HL-60 (cell line): Measurements from ENCODE around the gene NHSL1.

Source experiments
- DNase-seq, 2 experiments: peaks; one replicate each; pipeline ENCODE4 v3.0.0-alpha.2; 2010 to 2020; ENCODE audit warnings: low read depth in 1 of 2, low spot score in 1 of 2
- H3K27ac ChIP-seq: fragments of 250-450 bp; sonication (Bioruptor Pico); replicated peaks from 2 replicates; pipeline ENCODE4 v1.5.1; 2020; ENCODE audit warnings: mild to moderate bottlenecking, moderate library complexity
- H3K27me3 ChIP-seq: fragments of 250-450 bp; sonication (Bioruptor Pico); 2 replicates; pipeline ENCODE4 v1.5.1; 2021; ENCODE audit warnings: mild to moderate bottlenecking, moderate library complexity; ENCODE audit not compliant: insufficient read depth, poor library complexity, severe bottlenecking
- H3K4me3 ChIP-seq: replicated peaks from 2 replicates; pipeline ENCODE4 v1.5.1; 2011; ENCODE audit warnings: mild to moderate bottlenecking, control low read depth, low read length; ENCODE audit not compliant: insufficient read depth
- CTCF ChIP-seq: IDR thresholded peaks from one replicate; pipeline ENCODE4 v1.5.1; 2011; ENCODE audit warnings: low read length, control low read depth, inconsistent platforms; ENCODE audit not compliant: insufficient read depth
- GABPA ChIP-seq: IDR thresholded peaks from 2 replicates; pipeline ENCODE4 v1.6.1; 2012; ENCODE audit warnings: low read depth
- POLR2AphosphoS5 ChIP-seq: IDR thresholded peaks from 2 replicates; pipeline ENCODE4 v1.6.1; 2012; ENCODE audit warnings: low read depth
- REST ChIP-seq: IDR thresholded peaks from 2 replicates; pipeline ENCODE4 v1.6.1; 2012; ENCODE audit warnings: low read depth; ENCODE audit not compliant: insufficient replicate concordance
- SPI1 ChIP-seq: IDR thresholded peaks from 2 replicates; pipeline ENCODE4 v1.6.1; 2012; ENCODE audit warnings: low read depth, mild to moderate bottlenecking, borderline replicate concordance

Gene NHSL1

GRCh38 chr6:138492113-138492512 lies 7.2 kb downstream of the NHSL1 start:
- Histone ChIP-seq H3K4me3 (no peak overlapping the region), H3K27me3 (no peaks in the 10 kb centered on the region), H3K27ac (no peak overlapping the region)
- TF ChIP-seq POLR2AphosphoS5 = no peak
- no peak for TF ChIP-seq CTCF
- TF ChIP-seq GABPA = no peak
- TF ChIP-seq REST = no peak
- DNase-seq = no peak

- TF ChIP-seq REST = no peak
- TF ChIP-seq SPI1 = no peak
- no peak for TF ChIP-seq POLR2AphosphoS5
- TF ChIP-seq CTCF = no peak
- TF ChIP-seq GABPA = no peak
- Histone ChIP-seq H3K4me3 (no peak overlapping the region), H3K27me3 (no peaks in the 10 kb centered on the region), H3K27ac (no peak overlapping the region)
- no peak for DNase-seq
Measured at GRCh38 chr6:138491017-138491416, 8.3 kb downstream of the NHSL1 start.

- H3K4me3 ChIP-seq = no peak overlapping the region
- no peak for DNase-seq
- no peak for TF ChIP-seq CTCF
- no peak for TF ChIP-seq POLR2AphosphoS5
- TF ChIP-seq GABPA = no peak
- no peak for TF ChIP-seq SPI1
- no peak for TF ChIP-seq REST
- H3K27ac ChIP-seq = no peak overlapping the region
- H3K27me3 ChIP-seq = no peaks in the 10 kb centered on the region
Measured at GRCh38 chr6:138489846-138490245, 9.4 kb downstream of the NHSL1 start.
